K562 (cell line): ENCODE data around the gene EIF4E1B. TPM values are rescaled to one million over a fixed set of nuclear protein-coding genes. Genes with fewer than 3 reads are reported as not detected.
A peak's percentile ranks its signal among the peaks of the same experiment; 100 is the strongest.

Experiments used
- BCOR ChIP-seq: fragments of 450-650 bp; IDR thresholded peaks from 2 replicates; pipeline ENCODE4 v1.6.1; 2016
- BRD9 ChIP-seq: fragments of 450-650 bp; IDR thresholded peaks from 2 replicates; pipeline ENCODE4 v1.6.1; 2018; ENCODE audit warnings: low read depth; ENCODE audit not compliant: partially characterized antibody
- E2F5 ChIP-seq: sonication (generic); formaldehyde crosslinking; IDR thresholded peaks from 2 replicates; pipeline ENCODE4 v1.8.0; 2022; ENCODE audit warnings: mild to moderate bottlenecking, missing genetic modification reagents
- ETS1 ChIP-seq: conservative IDR thresholded peaks from 2 replicates; pipeline ENCODE4 v1.6.1; 2011; ENCODE audit warnings: low read depth, mild to moderate bottlenecking, low read length; ENCODE audit not compliant: control insufficient read depth
- TCF7L2 ChIP-seq: fragments of 150-350 bp; IDR thresholded peaks from 2 replicates; pipeline ENCODE4 v1.6.1; 2016; ENCODE audit warnings: low read depth, mild to moderate bottlenecking, low read length, moderate library complexity
- TCFL5 ChIP-seq: fragments of 250-450 bp; sonication (Bioruptor Pico); conservative IDR thresholded peaks from 2 replicates; pipeline ENCODE4 v1.6.1; 2021; ENCODE audit warnings: mild to moderate bottlenecking, moderate library complexity, matching md5 sums
- ZBTB2 ChIP-seq: fragments of 450-650 bp; IDR thresholded peaks from 2 replicates; pipeline ENCODE4 v1.6.1; 2016; ENCODE audit warnings: antibody characterized with exemption
- polyA plus RNA-seq, 8 experiments: library from polyadenylated mRNA; depleted of rRNA in 4 of 8; stranded (reverse) in 5 of 8; unstranded in 3 of 8; fragments of >200 nt; fragmentation: Nextera tagmentation in 2 of 8; fragmentation: Illumina TruSeq in 1 of 8; extraction: Ambion mirVana in 2 of 8; extraction: Trizol in 1 of 8; gene quantifications; 2 replicates each; pipeline versions ENCODE4 v1.2.1 to v1.2.3, GENCODE V29; 2011 to 2014; ENCODE audit warnings: inconsistent platforms in 1 of 8, missing spikeins in 1 of 8
- total RNA-seq, 7 experiments: library from RNA; depleted of rRNA in 6 of 7; stranded (reverse); fragments of >200 nt in 6 of 7; fragmentation: Illumina TruSeq in 2 of 7; extraction: Trizol in 2 of 7; gene quantifications; 2 replicates each; pipeline versions ENCODE4 v1.2.1 to v1.2.3, GENCODE V29; 2011 to 2021; ENCODE audit warnings: low replicate concordance in 1 of 7
- TF ChIP-seq, protein P1 (sequence below), 2 experiments: IDR thresholded peaks; 2 replicates each; pipeline ENCODE4 v1.6.1; 2012; ENCODE audit warnings: improper control_type of control experiment in 2 of 2, low read depth in 2 of 2, low read length in 2 of 2, borderline replicate concordance in 1 of 2
- TF ChIP-seq, protein P2 (sequence below): fragments of 450-650 bp; IDR thresholded peaks from 2 replicates; pipeline ENCODE4 v1.6.1; 2017; ENCODE audit warnings: antibody characterized with exemption, mild to moderate bottlenecking

The EIF4E1B gene
- total and polyA plus RNA-seq, 9 of the 15 experiments (the other 6 are each of a cell fraction or from before 2014, with no cell fraction given), result not detected

DNA sequence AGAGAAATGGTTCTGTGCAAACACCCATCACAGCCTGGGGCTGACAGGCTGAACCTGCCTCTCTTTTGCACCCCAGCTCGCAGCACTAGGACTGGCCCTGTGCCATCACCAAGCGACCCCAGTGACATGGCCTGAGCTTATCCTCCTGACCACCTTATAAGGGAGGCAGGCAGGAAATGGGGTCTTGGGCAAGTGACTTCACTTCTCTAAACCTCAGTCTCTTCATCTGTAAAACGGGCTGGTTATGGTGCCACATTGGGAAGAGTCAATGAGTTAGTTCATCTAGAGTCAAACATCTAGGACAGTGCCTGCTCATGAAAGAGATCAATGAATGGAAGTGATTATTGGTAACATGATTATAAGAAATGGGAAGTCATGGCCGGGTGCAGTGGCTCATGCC, 6.3 kb upstream of the EIF4E1B start (continued):
- TF ChIP-seq, protein P1, sequence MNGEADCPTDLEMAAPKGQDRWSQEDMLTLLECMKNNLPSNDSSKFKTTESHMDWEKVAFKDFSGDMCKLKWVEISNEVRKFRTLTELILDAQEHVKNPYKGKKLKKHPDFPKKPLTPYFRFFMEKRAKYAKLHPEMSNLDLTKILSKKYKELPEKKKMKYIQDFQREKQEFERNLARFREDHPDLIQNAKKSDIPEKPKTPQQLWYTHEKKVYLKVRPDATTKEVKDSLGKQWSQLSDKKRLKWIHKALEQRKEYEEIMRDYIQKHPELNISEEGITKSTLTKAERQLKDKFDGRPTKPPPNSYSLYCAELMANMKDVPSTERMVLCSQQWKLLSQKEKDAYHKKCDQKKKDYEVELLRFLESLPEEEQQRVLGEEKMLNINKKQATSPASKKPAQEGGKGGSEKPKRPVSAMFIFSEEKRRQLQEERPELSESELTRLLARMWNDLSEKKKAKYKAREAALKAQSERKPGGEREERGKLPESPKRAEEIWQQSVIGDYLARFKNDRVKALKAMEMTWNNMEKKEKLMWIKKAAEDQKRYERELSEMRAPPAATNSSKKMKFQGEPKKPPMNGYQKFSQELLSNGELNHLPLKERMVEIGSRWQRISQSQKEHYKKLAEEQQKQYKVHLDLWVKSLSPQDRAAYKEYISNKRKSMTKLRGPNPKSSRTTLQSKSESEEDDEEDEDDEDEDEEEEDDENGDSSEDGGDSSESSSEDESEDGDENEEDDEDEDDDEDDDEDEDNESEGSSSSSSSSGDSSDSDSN (IDR thresholded peaks at IDR 0.05; ENCODE audit: borderline replicate concordance in 1 of 2, low read depth in 2 of 2, low read length in 2 of 2), result no peak
- peak; percentile 70 for TF ChIP-seq BCOR
- TF ChIP-seq, protein P2, sequence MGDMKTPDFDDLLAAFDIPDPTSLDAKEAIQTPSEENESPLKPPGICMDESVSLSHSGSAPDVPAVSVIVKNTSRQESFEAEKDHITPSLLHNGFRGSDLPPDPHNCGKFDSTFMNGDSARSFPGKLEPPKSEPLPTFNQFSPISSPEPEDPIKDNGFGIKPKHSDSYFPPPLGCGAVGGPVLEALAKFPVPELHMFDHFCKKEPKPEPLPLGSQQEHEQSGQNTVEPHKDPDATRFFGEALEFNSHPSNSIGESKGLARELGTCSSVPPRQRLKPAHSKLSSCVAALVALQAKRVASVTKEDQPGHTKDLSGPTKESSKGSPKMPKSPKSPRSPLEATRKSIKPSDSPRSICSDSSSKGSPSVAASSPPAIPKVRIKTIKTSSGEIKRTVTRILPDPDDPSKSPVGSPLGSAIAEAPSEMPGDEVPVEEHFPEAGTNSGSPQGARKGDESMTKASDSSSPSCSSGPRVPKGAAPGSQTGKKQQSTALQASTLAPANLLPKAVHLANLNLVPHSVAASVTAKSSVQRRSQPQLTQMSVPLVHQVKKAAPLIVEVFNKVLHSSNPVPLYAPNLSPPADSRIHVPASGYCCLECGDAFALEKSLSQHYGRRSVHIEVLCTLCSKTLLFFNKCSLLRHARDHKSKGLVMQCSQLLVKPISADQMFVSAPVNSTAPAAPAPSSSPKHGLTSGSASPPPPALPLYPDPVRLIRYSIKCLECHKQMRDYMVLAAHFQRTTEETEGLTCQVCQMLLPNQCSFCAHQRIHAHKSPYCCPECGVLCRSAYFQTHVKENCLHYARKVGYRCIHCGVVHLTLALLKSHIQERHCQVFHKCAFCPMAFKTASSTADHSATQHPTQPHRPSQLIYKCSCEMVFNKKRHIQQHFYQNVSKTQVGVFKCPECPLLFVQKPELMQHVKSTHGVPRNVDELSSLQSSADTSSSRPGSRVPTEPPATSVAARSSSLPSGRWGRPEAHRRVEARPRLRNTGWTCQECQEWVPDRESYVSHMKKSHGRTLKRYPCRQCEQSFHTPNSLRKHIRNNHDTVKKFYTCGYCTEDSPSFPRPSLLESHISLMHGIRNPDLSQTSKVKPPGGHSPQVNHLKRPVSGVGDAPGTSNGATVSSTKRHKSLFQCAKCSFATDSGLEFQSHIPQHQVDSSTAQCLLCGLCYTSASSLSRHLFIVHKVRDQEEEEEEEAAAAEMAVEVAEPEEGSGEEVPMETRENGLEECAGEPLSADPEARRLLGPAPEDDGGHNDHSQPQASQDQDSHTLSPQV, result no peak
- no peak for TF ChIP-seq E2F5
- TF ChIP-seq ETS1, result no peak
- no peak for TF ChIP-seq ZBTB2
- TF ChIP-seq BRD9, result no peak
- TF ChIP-seq TCF7L2, result no peak
- no peak for TF ChIP-seq TCFL5 (CRISPR knock-in tag)
- TF ChIP-seq, all 486 proteins: peak for 4
